Measurements from ENCODE around the gene REEP2.

The REEP2 gene

DNA sequence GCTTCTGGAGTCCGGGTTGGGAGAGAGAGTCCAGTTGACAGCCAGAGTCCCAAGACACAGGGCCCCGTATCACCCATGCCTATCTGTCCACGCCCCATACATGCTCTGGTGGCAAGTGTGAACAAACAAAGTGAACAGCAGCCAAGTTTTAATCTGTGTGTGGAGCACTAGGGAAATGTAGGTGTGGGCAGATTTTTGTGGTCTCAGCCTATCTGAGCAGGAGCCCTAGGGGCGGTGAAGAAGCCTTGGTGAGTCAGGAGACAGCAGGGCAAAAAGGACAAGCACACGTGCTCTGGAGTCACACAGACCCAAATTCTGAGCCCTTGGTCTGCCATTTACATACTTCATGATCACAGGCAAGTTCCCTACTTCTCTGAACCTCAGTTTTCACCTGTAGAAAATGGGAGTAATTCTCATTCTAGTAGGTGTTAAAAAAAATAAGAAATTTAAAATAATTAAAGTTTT, 49.7 kb downstream of the REEP2 start:
- TF ChIP-seq POLR2A (IDR thresholded peaks at IDR 0.05; ENCODE audit: low read depth, low read length) = no peak
- DNase-seq (ENCODE audit: insufficient read length, low spot score) = no peak
- no peak for FAIRE-seq

GRCh38 chr5:138489683-138490061, 50.8 kb downstream of the REEP2 start:
- TF ChIP-seq POLR2A (IDR thresholded peaks at IDR 0.05; ENCODE audit: low read depth, low read length) = no peak
- no peak for DNase-seq (ENCODE audit: insufficient read length, low spot score)
- no peak for FAIRE-seq

DNA sequence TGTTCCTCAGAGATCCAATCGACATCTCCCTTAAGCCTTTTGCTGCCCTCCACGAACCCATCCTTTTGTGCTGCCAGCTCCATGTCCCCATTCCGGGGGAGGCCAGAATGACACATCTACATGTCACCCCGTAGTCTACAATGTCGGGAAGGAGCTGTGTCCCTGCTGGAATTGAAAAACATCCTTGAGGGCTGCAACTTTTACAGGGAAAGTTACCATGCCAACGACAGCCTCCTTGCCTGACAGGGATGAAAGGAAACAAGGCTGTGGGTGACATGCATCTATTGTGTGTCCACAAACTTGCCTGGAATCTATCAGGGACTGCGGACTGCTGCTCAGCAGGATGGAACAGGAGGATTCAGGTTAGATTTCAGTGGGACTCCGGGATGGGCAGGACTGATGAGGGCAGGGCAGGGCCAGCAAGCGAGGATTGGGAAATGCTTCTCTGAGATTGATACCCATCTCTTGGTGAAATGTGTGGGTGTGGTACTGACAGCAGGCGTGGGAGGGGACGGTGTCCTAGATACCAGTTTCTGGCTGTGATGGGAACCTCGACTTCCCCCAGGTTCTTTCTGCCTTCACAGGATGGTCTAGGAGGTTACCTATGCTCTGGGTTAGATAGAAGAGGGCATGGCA, 51.9 kb downstream of the REEP2 start:
- DNase-seq (ENCODE audit: insufficient read length, low spot score) = no peak
- FAIRE-seq = no peak
- no peak for TF ChIP-seq POLR2A (IDR thresholded peaks at IDR 0.05; ENCODE audit: low read depth, low read length)

DNA sequence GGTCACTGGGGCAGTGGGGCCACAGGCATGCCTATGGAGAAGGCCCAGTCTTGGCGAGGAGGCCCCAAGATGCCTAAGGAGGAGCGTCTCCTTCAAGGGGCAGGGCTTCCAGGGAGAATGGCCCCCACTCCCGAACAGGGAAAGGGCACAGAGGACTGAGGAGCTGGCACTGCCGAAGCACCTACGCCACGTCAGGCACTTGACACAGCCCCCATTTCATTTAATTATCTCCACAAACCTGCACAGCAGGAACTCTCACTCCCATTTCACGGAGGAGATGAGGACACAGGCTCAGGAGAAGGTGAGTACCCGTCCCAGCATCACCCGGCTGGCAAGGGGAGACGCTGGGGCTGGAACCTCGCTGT, 52.4 kb downstream of the REEP2 start:
- FAIRE-seq (no peak), DNase-seq (ENCODE audit: insufficient read length, low spot score) (no peak)
- TF ChIP-seq POLR2A (IDR thresholded peaks at IDR 0.05; ENCODE audit: low read depth, low read length) = no peak

DNA sequence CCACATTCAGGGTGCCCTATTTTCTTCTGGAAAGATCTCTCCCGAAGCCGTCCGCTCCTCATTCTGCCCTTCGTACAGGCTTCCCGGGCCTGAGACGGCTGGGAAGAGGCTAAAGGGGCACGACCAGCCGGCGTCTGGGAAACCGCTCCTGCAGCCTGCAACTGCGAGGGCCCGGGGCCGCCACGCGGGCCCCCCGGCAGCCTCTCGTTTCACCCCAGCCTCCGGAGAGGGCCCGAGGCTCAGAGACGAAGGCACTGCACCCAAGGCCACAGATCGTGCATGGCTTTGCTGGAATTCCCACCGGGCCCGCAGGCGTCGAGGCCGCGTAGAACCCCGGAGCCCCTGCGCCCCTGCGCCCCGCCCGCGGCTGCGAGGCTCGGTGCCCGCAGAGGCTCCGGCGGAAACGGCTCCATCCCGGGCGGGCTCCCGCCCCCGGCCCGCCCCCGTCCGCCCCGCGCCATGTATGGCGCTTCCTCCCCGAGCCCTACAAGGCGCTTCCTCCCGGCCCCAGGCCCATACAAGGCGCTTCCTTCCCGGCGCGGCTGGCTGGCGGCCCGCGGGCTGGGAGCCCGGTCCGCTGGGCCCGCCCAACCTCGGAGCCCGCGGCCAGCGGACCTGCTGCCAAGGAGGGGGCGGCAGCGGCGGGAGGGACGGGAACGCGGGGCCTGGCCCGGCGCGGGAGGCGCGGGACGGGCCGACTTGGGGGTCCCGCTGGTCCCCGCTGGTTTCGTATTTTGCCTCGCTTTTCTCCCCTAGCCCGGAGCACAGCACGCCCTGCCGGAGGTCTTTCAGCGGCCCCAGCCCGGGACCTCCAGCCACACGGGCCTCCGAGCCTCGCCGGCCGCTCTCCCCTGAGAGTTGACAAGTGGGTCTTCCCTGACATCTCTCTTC, 53.1 kb downstream of the REEP2 start:
- no peak for FAIRE-seq
- no peak for TF ChIP-seq POLR2A (IDR thresholded peaks at IDR 0.05; ENCODE audit: low read depth, low read length)
- peak; percentile 87 for DNase-seq (ENCODE audit: insufficient read length, low spot score)

GRCh38 chr5:138492560-138493045, 53.7 kb downstream of the REEP2 start:
- TF ChIP-seq POLR2A (IDR thresholded peaks at IDR 0.05; ENCODE audit: low read depth, low read length) = no peak
- FAIRE-seq = no peak
- DNase-seq (ENCODE audit: insufficient read length, low spot score) = no peak

DNA sequence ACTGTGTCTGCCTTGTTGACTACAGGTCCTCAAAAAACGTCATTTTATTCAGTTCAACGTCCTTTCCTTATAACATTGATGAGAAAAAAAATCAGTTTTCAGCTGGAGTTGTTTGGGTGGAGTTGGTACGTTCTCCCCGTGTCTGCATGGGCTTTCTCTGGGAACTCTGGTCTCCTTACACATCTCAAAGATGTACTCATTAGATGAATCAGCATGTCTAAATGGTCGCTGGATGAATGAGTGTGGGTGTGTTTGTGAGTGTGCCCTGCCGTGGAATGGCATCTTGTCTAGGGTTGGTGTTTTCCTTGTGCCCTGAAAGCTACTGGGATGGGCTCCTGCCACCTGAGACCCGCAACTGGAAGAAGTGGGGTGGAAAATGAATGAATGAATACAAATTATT, 56.5 kb downstream of the REEP2 start:
- no peak for TF ChIP-seq POLR2A (IDR thresholded peaks at IDR 0.05; ENCODE audit: low read depth, low read length)
- no peak for FAIRE-seq
- no peak for DNase-seq (ENCODE audit: insufficient read length, low spot score)
